ENCODE results near the gene FXYD2.

Gene FXYD2

GRCh38 chr11:117796456-117796871, 28.1 kb downstream of the FXYD2 start:
- DNase-seq (ENCODE audit: low spot score) = no peak

DNA sequence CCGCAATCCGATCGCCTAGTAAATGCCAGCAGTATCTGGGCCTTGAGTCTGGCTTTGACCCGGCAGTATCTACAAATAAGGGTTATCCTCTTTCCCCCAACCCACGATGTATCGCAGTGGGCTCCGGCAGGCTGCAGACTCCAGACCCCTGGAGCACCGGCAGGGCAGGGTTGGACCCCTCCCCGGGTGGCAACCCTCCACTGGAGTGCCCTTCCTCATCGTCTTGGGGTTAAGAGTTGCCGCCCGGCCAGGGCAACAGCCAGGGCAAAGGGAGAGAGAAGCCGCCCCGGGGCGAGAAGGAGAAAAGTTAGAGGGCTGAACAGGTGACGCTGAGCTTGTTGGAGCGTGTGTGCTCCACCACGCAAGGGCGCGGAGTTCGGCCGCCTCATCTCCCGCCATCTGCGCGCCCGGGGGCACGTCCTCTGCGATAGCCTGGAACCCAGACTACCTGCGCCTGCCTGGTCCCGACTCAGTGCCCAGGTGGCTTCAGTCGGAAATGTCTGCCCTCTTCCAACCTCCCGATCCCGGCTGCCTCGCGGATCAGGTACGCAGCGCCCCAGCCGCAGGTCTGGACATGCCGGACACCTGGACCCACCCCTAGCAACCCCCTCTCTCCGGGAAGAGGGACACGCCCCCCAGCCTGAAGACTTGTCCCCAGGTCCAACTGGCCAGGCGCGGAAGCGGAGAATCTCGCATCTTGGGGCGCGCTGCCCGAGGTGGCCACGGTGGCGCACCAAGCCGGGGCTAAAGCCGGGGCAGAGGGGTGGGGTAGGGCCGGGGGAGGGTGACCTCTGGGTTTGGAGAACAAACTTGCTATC, 28.7 kb downstream of the FXYD2 start:
- no peak for DNase-seq (ENCODE audit: low spot score)

- DNase-seq (ENCODE audit: low spot score) = no peak
These were observed 29.5 kb downstream of the FXYD2 start for GRCh38 chr11:117794772-117795629.

- no peak for DNase-seq (ENCODE audit: low spot score)
These were observed 30.4 kb downstream of the FXYD2 start for GRCh38 chr11:117794135-117794534.

- DNase-seq (ENCODE audit: low spot score) = no peak
These were observed 31.0 kb downstream of the FXYD2 start for GRCh38 chr11:117793583-117793982.

- DNase-seq (ENCODE audit: low spot score) = no peak
These were observed 31.6 kb downstream of the FXYD2 start for GRCh38 chr11:117792992-117793391.

DNA sequence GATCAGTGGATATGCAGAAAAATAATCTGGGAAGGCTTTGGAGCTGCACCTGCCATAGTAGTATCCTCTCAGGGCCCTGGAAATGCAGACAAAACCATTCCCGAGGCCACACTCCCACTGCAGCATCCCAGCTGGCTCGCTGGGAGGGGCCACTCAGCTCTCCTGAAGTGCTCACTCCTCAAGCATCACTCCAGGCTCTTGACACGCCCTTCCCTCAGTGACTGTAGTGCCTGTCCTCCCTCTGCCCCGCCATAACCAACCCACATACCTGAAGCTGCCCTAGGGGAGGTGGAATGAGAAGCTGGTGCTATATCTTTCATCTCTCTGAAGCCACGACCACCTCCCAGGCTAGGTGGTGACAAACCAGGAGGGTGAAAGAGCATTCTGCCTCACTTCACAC, 32.3 kb downstream of the FXYD2 start:
- no peak for DNase-seq (ENCODE audit: low spot score)

DNA sequence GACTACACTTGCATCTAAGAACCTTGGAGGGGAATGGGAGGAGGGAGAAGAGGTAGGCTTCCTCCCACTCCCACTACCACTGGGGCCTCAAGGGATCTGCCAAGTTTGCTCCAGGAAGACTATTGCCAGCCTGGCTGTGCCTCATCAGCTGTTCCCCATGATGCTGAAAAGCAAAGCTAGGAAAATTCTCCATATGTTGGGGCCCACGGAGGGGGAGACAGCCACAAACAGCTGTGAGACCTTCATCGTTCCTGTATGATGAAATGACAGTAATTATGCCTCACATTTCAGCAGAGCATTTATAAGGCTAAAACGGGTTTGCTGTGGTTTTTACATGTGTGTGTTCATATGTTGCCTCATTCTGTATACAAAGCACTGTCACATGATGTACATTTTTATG, 34.3 kb downstream of the FXYD2 start:
- no peak for DNase-seq (ENCODE audit: low spot score)

DNA sequence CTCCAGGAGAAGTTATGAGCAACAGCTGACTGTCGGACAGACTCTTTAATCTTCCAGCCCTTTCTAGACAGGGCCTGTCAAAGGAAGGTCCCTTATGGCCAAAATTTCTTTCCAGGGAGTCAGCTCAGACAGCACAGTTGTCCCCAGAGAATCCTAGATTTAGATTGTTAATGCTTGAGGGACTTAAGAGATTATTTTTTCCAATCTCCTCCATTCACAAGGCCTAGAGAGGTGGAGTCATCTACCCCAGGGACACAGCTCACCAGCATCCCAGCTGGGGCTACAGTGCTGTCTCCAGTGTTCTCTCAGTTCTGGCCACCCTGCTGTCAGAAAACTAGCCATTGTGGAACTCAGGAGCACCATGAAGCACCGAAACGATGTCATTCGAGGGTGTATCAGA, 35.3 kb downstream of the FXYD2 start:
- no peak for DNase-seq (ENCODE audit: low spot score)

- no peak for DNase-seq (ENCODE audit: low spot score)
These were observed 38.2 kb downstream of the FXYD2 start for GRCh38 chr11:117786135-117786870.

GRCh38 chr11:117782101-117782500, 42.4 kb downstream of the FXYD2 start:
- no peak for DNase-seq (ENCODE audit: low spot score)

DNA sequence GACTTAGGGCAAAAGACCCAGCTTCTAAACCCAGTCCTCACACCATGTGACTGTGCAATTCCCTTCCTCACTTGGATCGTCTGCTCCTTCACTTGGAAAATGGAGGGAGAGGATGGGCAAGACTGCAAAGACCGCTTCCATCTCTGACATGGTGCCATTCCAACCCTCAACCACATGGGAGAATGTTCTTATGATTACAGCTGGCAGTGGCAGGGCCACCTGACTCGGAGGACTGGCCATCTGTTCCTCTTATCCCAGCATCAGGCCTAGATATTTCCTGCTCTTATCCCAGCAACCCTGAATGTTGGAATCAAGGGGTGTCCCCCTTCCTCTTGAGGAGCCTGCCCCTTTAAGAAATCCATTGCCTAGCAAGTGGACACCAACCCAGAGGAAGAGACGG, 42.9 kb downstream of the FXYD2 start:
- DNase-seq (ENCODE audit: low spot score) = no peak

- DNase-seq (ENCODE audit: low spot score) = no peak
These were observed 44.1 kb downstream of the FXYD2 start for GRCh38 chr11:117780456-117780855.

- no peak for DNase-seq (ENCODE audit: low spot score)
These were observed 50.0 kb downstream of the FXYD2 start for GRCh38 chr11:117774553-117774952.

DNA sequence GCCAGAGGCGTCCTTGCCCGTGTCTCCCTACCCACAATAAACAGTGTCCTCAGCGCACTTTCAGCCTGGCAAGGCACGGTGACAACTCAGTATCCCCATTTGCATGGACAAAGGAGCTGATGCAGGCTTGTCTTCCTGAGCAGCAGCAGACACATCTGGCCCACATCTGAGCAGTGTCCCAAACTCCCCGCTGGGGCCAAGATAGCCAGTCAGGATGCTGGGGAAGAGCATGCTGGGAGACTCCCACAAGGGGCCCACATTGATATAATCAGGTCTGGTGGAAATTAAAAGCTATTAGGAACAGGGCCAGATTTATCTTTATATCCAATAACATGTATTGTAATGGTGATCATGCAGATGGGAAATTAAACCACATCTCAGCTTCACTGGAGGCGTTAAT, 52.2 kb downstream of the FXYD2 start:
- no peak for DNase-seq (ENCODE audit: low spot score)

- DNase-seq (ENCODE audit: low spot score) = no peak
These were observed 52.7 kb downstream of the FXYD2 start for GRCh38 chr11:117771841-117772240.

DNA sequence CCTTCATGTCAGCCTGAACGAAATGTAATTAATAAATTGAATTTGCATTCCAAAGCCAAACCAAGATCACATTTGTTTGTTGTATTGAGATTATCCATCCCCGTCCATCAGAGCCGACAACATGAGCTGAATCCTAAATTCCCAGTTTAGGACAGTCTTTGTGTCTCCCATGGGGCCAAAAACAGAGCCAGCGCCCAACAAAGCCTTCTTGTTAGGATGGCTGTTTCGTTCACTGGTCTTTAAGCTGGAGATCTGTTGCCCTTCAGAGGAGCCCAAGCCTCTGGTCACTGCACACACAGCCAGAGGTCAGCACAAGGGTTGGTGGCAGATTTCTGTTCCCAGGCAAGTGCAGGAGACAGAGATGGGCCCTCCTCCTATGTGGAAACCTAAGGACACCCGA, 53.3 kb downstream of the FXYD2 start:
- DNase-seq (ENCODE audit: low spot score) = no peak

GRCh38 chr11:117770061-117770460, 54.5 kb downstream of the FXYD2 start:
- DNase-seq (ENCODE audit: low spot score) = no peak

Data from CD4-positive, alpha-beta T cell treated with Interleukin-2 at 100 ng/mL for 4 hours (primary cell).